Mesothelial cell of epicardium (in vitro differentiated cells): ENCODE measurements around the gene ANXA11. TPM values are rescaled to one million over a fixed set of nuclear protein-coding genes. Genes with fewer than 3 reads are reported as not detected.

Source experiments
- DNase-seq, 2 experiments: peaks; one replicate each; pipeline ENCODE4 v3.0.0; 2021; ENCODE audit warnings: low spot score in 2 of 2; ENCODE audit not compliant: unreplicated experiment in 2 of 2
- H3K27ac Mint-ChIP-seq: 2 replicates; pipeline ENCODE4 v1.8.0; 2021; ENCODE audit warnings: mixed read lengths
- H3K27me3 Mint-ChIP-seq: 2 replicates; pipeline ENCODE4 v1.8.0; 2021; ENCODE audit warnings: low read depth, mixed read lengths
- H3K36me3 Mint-ChIP-seq: 2 replicates; pipeline ENCODE4 v1.8.0; 2021; ENCODE audit warnings: mixed read lengths
- H3K4me1 Mint-ChIP-seq: 2 replicates; pipeline ENCODE4 v1.8.0; 2021; ENCODE audit warnings: mixed read lengths
- H3K4me3 Mint-ChIP-seq: 2 replicates; pipeline ENCODE4 v1.8.0; 2021; ENCODE audit warnings: mild to moderate bottlenecking, moderate library complexity, mixed read lengths
- H3K9me3 Mint-ChIP-seq: 2 replicates; pipeline ENCODE4 v1.8.0; 2021; ENCODE audit warnings: mixed read lengths
- CTCF ChIP-seq: fragments of 200-600 bp; sonication (generic); IDR thresholded peaks from one replicate; pipeline ENCODE4 v1.5.0; 2021; ENCODE audit warnings: antibody characterized with exemption; ENCODE audit not compliant: unreplicated experiment
- total RNA-seq: library from RNA; stranded (reverse); gene quantifications from 3 replicates; pipeline ENCODE4 v1.2.1, GENCODE V29; 2021

Gene ANXA11
- total RNA-seq, 1 donor from 2014 or later = 226 TPM

DNA sequence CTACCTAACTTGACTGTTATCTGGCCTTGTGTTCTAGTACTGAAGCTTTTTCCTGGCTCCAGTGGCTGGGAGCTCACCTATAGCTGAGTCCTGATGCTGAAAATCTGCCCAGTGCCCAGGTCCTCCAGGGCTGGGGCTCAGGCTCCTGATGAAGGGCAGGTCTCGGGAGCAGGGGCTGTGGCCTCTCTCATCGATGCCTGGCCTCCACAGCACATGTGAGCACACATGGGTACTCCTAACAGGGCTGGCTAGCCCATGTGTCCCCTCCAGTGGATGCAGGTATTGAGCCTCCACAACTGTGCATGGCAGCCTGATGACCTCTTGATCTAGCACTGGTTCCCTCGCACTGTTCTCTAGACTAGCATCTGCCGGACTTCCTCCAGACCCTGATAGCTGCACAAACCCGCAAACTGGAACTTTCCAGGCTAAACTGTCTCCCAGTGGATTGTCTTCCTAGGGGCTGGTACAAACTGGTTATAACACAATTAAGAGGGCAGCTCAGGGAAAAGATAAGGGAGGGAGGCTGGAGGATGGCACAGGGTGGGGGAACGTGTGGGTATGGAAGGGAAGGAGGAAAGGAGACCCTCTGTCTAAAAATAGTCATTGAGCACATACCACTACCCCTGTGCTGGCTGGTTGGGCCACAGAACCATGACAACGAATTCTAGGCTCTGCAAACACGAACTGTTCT, 37.7 kb downstream of the ANXA11 start:
- Mint-ChIP-seq H3K27ac (no peak overlapping the region), H3K36me3 (peaks cover 22% of the 10 kb centered on the region), H3K4me3 (no peak overlapping the region)

GRCh38 chr10:80166581-80167470, 38.5 kb downstream of the ANXA11 start:
- H3K36me3 Mint-ChIP-seq = peaks cover 30% of the 10 kb centered on the region
- H3K4me3 Mint-ChIP-seq = no peak overlapping the region
- H3K27ac Mint-ChIP-seq = peak overlapping the region; percentile 39
- no peaks in the 10 kb centered on the region for H3K9me3 Mint-ChIP-seq
- no peaks in the 10 kb centered on the region for H3K27me3 Mint-ChIP-seq
- TF ChIP-seq CTCF = no peak
- H3K4me1 Mint-ChIP-seq = no peaks in the 10 kb centered on the region
- DNase-seq = no peak

More for the DNA sequence above, 37.7 kb downstream of the ANXA11 start:
- no peaks in the 10 kb centered on the region for H3K9me3 Mint-ChIP-seq
- TF ChIP-seq CTCF = no peak
- no peaks in the 10 kb centered on the region for H3K4me1 Mint-ChIP-seq
- H3K27me3 Mint-ChIP-seq = no peaks in the 10 kb centered on the region
- DNase-seq = no peak

DNA sequence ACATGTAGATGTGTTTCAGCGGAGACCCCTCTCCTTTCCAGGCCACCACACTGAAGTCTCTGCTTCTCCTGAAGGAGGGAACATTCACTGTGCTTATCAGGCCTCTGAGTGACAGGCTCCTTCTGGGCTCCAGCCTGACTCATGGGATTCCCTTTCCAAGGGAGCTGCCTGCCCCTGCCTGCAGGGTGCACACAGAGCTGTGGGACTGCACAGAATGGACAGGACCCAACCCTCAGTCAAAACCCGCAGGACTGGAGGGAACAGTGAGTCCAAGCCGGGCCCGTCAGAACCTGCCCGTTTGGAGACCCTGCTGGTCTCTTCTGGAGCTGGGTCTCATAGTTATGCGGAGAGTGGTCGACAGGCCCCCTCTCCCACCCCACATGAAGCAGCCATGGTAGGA, 40.2 kb downstream of the ANXA11 start:
- peaks cover 42% of the 10 kb centered on the region for H3K36me3 Mint-ChIP-seq

GRCh38 chr10:80164596-80164995, 40.7 kb downstream of the ANXA11 start:
- H3K4me1 Mint-ChIP-seq = peaks cover 9% of the 10 kb centered on the region
- H3K36me3 Mint-ChIP-seq = peaks cover 42% of the 10 kb centered on the region
- no peak for DNase-seq
- no peak for TF ChIP-seq CTCF
- H3K9me3 Mint-ChIP-seq = no peaks in the 10 kb centered on the region
- no peaks in the 10 kb centered on the region for H3K27me3 Mint-ChIP-seq
- H3K27ac Mint-ChIP-seq = no peak overlapping the region
- H3K4me3 Mint-ChIP-seq = no peak overlapping the region

More for the DNA sequence above, 40.2 kb downstream of the ANXA11 start:
- H3K4me3 Mint-ChIP-seq = no peak overlapping the region
- no peak for TF ChIP-seq CTCF
- H3K27ac Mint-ChIP-seq = no peak overlapping the region
- DNase-seq = no peak
- no peaks in the 10 kb centered on the region for H3K27me3 Mint-ChIP-seq
- peaks cover 6% of the 10 kb centered on the region for H3K4me1 Mint-ChIP-seq
- H3K9me3 Mint-ChIP-seq = no peaks in the 10 kb centered on the region

DNA sequence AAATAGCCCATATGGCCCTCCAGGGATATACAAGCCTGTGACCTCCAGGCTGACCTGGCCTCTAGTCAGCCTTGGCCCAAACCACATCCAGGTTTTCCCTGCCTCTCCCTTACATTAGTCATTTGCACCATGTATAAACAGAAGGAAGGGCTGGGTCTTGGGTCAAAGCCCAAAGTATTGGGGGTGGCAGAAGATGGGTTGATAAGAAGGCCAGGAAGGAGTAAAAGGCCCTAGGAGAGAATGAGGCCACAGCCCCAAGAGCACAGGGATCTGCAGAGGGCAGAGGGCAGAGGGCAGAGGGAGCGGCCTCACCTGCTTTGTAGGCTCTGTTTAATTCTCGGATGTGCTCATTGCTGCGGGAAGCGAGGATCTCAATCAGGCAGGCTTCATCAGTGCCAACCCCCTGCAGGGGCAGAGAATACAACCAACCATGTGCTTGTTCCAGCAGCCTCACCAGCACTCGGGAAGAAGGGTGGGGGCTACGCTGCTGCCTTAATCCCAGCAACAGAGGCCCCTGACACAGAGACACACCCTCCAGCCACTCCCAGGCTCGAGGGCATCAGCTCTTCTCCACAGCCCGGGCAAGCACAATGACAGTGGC, 41.5 kb downstream of the ANXA11 start:
- Mint-ChIP-seq H3K27me3 (no peaks in the 10 kb centered on the region), H3K36me3 (peaks cover 40% of the 10 kb centered on the region), H3K4me3 (no peak overlapping the region), H3K27ac (no peak overlapping the region), H3K4me1 (peaks cover 15% of the 10 kb centered on the region), H3K9me3 (no peaks in the 10 kb centered on the region)
- no peak for DNase-seq
- TF ChIP-seq CTCF = no peak
